PC-9 (cell line): ENCODE data around the gene RAPGEF1. TPM values are rescaled to one million over a fixed set of nuclear protein-coding genes. Genes with fewer than 3 reads are reported as not detected.

ENCODE experiments used
- BruUV-seq: library from RNA; stranded (reverse); fragments of 400-500 nt; replicated peaks from 2 replicates; lab custom pipeline; 2021; lab: Mats Ljungman, UMichigan
- CTCF ChIA-PET: fragments of 300-600 bp; sonication (Branson Sonifier 250); formaldehyde crosslinking; loops from one replicate; lab custom pipeline; 2022; ENCODE audit warnings: antibody characterized with exemption; lab: Charles Lee
- POLR2A ChIA-PET: fragments of 300-600 bp; sonication (Branson Sonifier 250); formaldehyde crosslinking; loops from one replicate; lab custom pipeline; 2022; ENCODE audit warnings: antibody characterized with exemption; ENCODE audit not compliant: unreplicated experiment; lab: Charles Lee
- DNase-seq, 2 experiments: peaks; one replicate each; pipeline versions ENCODE4 v3.0.0 to v3.0.0-alpha.2; 2015 to 2022; ENCODE audit warnings: mixed read lengths in 1 of 2
- H2AFZ ChIP-seq: fragments of 200-600 bp; sonication (generic); 2 replicates; pipeline ENCODE4 v1.8.1; 2017; ENCODE audit warnings: antibody characterized with exemption
- H3F3A ChIP-seq: fragments of 200-600 bp; sonication (generic); 2 replicates; pipeline ENCODE4 v1.8.1; 2017; ENCODE audit warnings: antibody characterized with exemption, mild to moderate bottlenecking, low read depth; ENCODE audit not compliant: insufficient read depth
- H3K27ac ChIP-seq: fragments of 200-600 bp; sonication (generic); 2 replicates; pipeline ENCODE4 v1.6.1; 2016; ENCODE audit warnings: mixed run types
- H3K27me3 ChIP-seq: fragments of 200-600 bp; sonication (generic); 2 replicates; pipeline ENCODE4 v1.6.1; 2016; ENCODE audit warnings: low read depth, mixed run types; ENCODE audit not compliant: insufficient read depth
- H3K36me3 ChIP-seq: fragments of 200-600 bp; sonication (generic); 2 replicates; pipeline ENCODE4 v1.6.1; 2016; ENCODE audit warnings: low read depth, mixed run types
- H3K4me1 ChIP-seq: fragments of 200-600 bp; sonication (generic); replicated peaks from 2 replicates; pipeline ENCODE4 v1.6.1; 2016; ENCODE audit warnings: mixed run types; ENCODE audit not compliant: insufficient read depth
- H3K4me2 ChIP-seq: fragments of 200-600 bp; sonication (generic); 2 replicates; pipeline ENCODE4 v1.6.1; 2017; ENCODE audit warnings: mixed run types
- H3K4me3 ChIP-seq: fragments of 200-600 bp; sonication (generic); 2 replicates; pipeline ENCODE4 v1.6.1; 2016; ENCODE audit warnings: mixed run types
- H3K79me2 ChIP-seq: fragments of 200-600 bp; sonication (generic); 2 replicates; pipeline ENCODE4 v1.6.1; 2017; ENCODE audit warnings: low read depth, mixed run types
- H3K9me2 ChIP-seq: fragments of 200-600 bp; sonication (generic); 2 replicates; pipeline ENCODE4 v1.8.1; 2017; ENCODE audit warnings: mild to moderate bottlenecking; ENCODE audit not compliant: insufficient read depth
- H3K9me3 ChIP-seq: fragments of 200-600 bp; sonication (generic); 2 replicates; pipeline ENCODE4 v1.8.1; 2016; ENCODE audit warnings: low read depth; ENCODE audit not compliant: insufficient read depth
- H4K20me1 ChIP-seq: fragments of 200-600 bp; sonication (generic); 2 replicates; pipeline ENCODE4 v1.8.1; 2017; ENCODE audit not compliant: insufficient read depth
- EZH2 ChIP-seq: fragments of 200-600 bp; sonication (generic); IDR thresholded peaks from 2 replicates; pipeline ENCODE4 v1.8.0; 2017; ENCODE audit warnings: antibody characterized with exemption, low read depth
- intact Hi-C: fragments of 100-400 bp; cut with micrococcal nuclease; formaldehyde crosslinking; loops from one replicate; pipeline ENCODE4 v1.10.0; 2022; ENCODE audit not compliant: unreplicated experiment
- total RNA-seq: library from RNA; stranded (reverse); gene quantifications from 2 replicates; pipeline ENCODE4 v1.2.3, GENCODE V29; 2021
- TF ChIP-seq, protein P1 (sequence below): fragments of 200-600 bp; sonication (generic); conservative IDR thresholded peaks from 2 replicates; pipeline ENCODE4 v1.6.1; 2017; ENCODE audit warnings: mixed run types, antibody characterized with exemption, mild to moderate bottlenecking, moderate library complexity

Gene RAPGEF1
- total RNA-seq, 1 experiment from 2014 or later: 66.5 TPM

- H3K27ac ChIP-seq: no peak overlapping the region
- no peaks in the 10 kb centered on the region for H3F3A ChIP-seq
- no peaks in the 10 kb centered on the region; the same call in 1 of the 2 replicates for H3K79me2 ChIP-seq
- no peak for DNase-seq
- no peak overlapping the region for H3K4me3 ChIP-seq
- H3K27me3 ChIP-seq: no peaks in the 10 kb centered on the region
- no TSS peak for BruUV-seq
- H3K9me2 ChIP-seq: no peaks in the 10 kb centered on the region
- no peaks in the 10 kb centered on the region; the same call in 1 of the 2 replicates for H4K20me1 ChIP-seq
- H3K4me2 ChIP-seq: no peak overlapping the region
- no peak for TF ChIP-seq EZH2
- TF ChIP-seq, protein P1, sequence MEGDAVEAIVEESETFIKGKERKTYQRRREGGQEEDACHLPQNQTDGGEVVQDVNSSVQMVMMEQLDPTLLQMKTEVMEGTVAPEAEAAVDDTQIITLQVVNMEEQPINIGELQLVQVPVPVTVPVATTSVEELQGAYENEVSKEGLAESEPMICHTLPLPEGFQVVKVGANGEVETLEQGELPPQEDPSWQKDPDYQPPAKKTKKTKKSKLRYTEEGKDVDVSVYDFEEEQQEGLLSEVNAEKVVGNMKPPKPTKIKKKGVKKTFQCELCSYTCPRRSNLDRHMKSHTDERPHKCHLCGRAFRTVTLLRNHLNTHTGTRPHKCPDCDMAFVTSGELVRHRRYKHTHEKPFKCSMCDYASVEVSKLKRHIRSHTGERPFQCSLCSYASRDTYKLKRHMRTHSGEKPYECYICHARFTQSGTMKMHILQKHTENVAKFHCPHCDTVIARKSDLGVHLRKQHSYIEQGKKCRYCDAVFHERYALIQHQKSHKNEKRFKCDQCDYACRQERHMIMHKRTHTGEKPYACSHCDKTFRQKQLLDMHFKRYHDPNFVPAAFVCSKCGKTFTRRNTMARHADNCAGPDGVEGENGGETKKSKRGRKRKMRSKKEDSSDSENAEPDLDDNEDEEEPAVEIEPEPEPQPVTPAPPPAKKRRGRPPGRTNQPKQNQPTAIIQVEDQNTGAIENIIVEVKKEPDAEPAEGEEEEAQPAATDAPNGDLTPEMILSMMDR: no peak
- no peak overlapping the region for H2AFZ ChIP-seq
- CTCF ChIA-PET: interaction anchor here (0.6 kb wide), 1 partner anchor 25 kb away, joined by 3 read pairs; the partner anchor contains the start of gene RAPGEF1
- H3K4me1 ChIP-seq: no peaks in the 10 kb centered on the region
- intact Hi-C loops: loop anchor here (1.0 kb wide), 1 partner anchor 18 kb away; no protein-coding TSS in a partner anchor
- H3K36me3 ChIP-seq: no peaks in the 10 kb centered on the region
- POLR2A ChIA-PET: no interaction called here
- no peaks in the 10 kb centered on the region for H3K9me3 ChIP-seq
Measured at GRCh38 chr9:131714821-131715220, 25.1 kb downstream of the RAPGEF1 start.

DNA sequence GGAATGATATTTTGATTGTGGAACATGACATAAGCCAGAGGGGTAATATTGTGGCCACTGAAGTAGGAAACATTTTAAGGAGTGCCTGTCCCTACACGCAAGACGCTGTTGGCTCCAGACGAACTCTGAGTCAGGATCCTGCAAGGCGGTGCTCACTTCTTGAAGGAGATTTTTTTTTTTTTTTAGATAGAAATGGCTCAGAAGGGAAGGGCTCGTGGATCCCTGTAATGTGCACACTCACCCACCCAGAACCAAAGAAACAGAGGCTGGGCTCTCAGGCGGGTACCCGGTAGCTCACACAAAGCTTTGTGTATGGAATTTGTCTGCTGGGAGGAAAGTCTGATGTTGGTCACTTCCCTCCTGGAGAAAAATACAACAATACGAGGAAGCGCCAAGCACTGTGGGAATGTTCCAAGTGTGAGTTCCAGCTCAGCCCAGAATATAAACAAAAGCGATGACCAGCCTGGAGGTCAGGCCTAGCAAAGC is 25.7 kb downstream of the RAPGEF1 start:
- ChIA-PET CTCF (interaction anchor here (0.6 kb wide), 2 partner anchors 25 to 355 kb away, joined by 3 to 7 read pairs; partner anchors contain the start of gene RAPGEF1), POLR2A (interaction anchor here (0.5 kb wide), 1 partner anchor 893 kb away, joined by 3 read pairs; no protein-coding TSS in a partner anchor)
- no TSS peak for BruUV-seq
- peak in 1 of 2 experiments; percentile 51 for DNase-seq
- TF ChIP-seq, protein P1: no peak
- TF ChIP-seq EZH2: no peak
- Histone ChIP-seq H2AFZ (no peak overlapping the region), H3K9me3 (no peaks in the 10 kb centered on the region), H3F3A (no peaks in the 10 kb centered on the region), H3K36me3 (no peaks in the 10 kb centered on the region), H4K20me1 (no peaks in the 10 kb centered on the region; the same call in 1 of the 2 replicates), H3K4me3 (no peak overlapping the region), H3K4me1 (no peaks in the 10 kb centered on the region), H3K9me2 (no peaks in the 10 kb centered on the region), H3K4me2 (no peak overlapping the region), H3K79me2 (no peaks in the 10 kb centered on the region; the same call in 1 of the 2 replicates), H3K27me3 (no peaks in the 10 kb centered on the region), H3K27ac (no peak overlapping the region)
- intact Hi-C loops: loop anchor here (1.0 kb wide), 1 partner anchor 19 kb away; no protein-coding TSS in a partner anchor

DNA sequence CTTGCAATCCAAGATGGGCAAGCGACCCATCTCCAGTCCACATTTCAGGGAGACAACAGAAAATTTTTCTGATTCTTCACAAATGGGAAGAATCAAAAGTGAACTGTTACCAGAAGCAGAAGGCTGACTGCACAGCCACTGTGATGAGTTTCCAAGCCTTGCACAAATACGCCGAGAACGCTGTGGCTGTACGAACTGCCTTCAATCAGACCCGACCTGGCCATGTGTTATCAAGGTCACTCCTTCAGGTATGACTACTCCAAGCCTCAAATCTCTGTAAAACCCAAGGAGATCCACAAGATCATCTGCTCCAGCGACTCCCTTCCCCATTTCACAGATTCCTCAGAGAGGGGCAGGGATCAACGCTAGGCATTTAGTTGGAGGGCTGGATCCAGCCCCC is 26.9 kb downstream of the RAPGEF1 start:
- Histone ChIP-seq H4K20me1 (no peaks in the 10 kb centered on the region; the same call in 1 of the 2 replicates), H3K9me3 (no peaks in the 10 kb centered on the region), H3K4me3 (no peak overlapping the region), H3K4me2 (no peak overlapping the region), H3F3A (no peaks in the 10 kb centered on the region), H3K79me2 (no peaks in the 10 kb centered on the region; the same call in 1 of the 2 replicates), H3K9me2 (no peaks in the 10 kb centered on the region), H3K27ac (no peak overlapping the region), H2AFZ (no peak overlapping the region), H3K27me3 (no peaks in the 10 kb centered on the region), H3K36me3 (no peaks in the 10 kb centered on the region), H3K4me1 (peaks cover 5% of the 10 kb centered on the region)
- no peak for DNase-seq
- intact Hi-C loops: no loop called here
- TF ChIP-seq, protein P1: no peak
- no peak for TF ChIP-seq EZH2
- no TSS peak for BruUV-seq
- ChIA-PET POLR2A (no interaction called here), CTCF (no interaction called here)
